ENCODE results near the gene C7orf33.
"Not testable (repeated sequence)": the region's sequence is repeated elsewhere in the genome, so short reads cannot be mapped to it uniquely, and the experiment has no call there.

C7orf33 gene

GRCh38 chr7:148566736-148567135 is 23.8 kb upstream of the C7orf33 start:
- Histone ChIP-seq H3K4me3 (ENCODE audit: low read length) (no peak overlapping the region), H3K27me3 (ENCODE audit: insufficient read depth, low read length) (peaks cover 5% of the 10 kb centered on the region), H3K9me3 (ENCODE audit: low read length) (no peaks in the 10 kb centered on the region), H3K4me1 (ENCODE audit: insufficient read depth, low read length) (no peaks in the 10 kb centered on the region), H2AFZ (ENCODE audit: low read depth, low read length) (no peak overlapping the region), H3K36me3 (ENCODE audit: insufficient read depth, low read length) (no peaks in the 10 kb centered on the region)

DNA sequence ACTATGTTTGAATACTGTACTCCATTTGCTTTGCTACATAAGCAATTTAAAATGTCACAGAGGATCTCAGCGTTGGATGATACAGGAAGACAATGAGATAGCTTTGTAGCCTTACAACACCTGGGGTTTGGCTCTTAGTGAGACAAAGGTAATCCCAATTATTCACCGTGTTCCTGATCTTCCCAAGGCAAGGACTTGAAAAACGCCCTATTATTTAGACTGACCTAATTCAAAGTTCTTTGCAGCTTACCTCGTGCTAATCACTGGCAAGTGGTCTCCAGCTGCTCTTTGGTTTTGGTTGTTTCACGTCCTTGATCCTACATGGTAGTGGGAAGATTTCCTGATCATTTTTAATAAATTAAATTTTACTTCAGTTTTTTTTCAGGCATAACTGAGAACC is 23.0 kb upstream of the C7orf33 start:
- no peak overlapping the region for H2AFZ ChIP-seq (ENCODE audit: low read depth, low read length)
- H3K27me3 ChIP-seq (ENCODE audit: insufficient read depth, low read length): peaks cover 2% of the 10 kb centered on the region
- H3K36me3 ChIP-seq (ENCODE audit: insufficient read depth, low read length): no peaks in the 10 kb centered on the region
- H3K9me3 ChIP-seq (ENCODE audit: low read length): no peaks in the 10 kb centered on the region
- H3K4me3 ChIP-seq (ENCODE audit: low read length): no peak overlapping the region
- H3K4me1 ChIP-seq (ENCODE audit: insufficient read depth, low read length): no peaks in the 10 kb centered on the region

- no peaks in the 10 kb centered on the region for H3K9me3 ChIP-seq (ENCODE audit: low read length)
- H2AFZ ChIP-seq (ENCODE audit: low read depth, low read length): no peak overlapping the region
- H3K27me3 ChIP-seq (ENCODE audit: insufficient read depth, low read length): peaks cover 2% of the 10 kb centered on the region
- H3K36me3 ChIP-seq (ENCODE audit: insufficient read depth, low read length): no peaks in the 10 kb centered on the region
- no peaks in the 10 kb centered on the region for H3K4me1 ChIP-seq (ENCODE audit: insufficient read depth, low read length)
- no peak overlapping the region for H3K4me3 ChIP-seq (ENCODE audit: low read length)
These were observed 20.1 kb upstream of the C7orf33 start for GRCh38 chr7:148570510-148570909.

DNA sequence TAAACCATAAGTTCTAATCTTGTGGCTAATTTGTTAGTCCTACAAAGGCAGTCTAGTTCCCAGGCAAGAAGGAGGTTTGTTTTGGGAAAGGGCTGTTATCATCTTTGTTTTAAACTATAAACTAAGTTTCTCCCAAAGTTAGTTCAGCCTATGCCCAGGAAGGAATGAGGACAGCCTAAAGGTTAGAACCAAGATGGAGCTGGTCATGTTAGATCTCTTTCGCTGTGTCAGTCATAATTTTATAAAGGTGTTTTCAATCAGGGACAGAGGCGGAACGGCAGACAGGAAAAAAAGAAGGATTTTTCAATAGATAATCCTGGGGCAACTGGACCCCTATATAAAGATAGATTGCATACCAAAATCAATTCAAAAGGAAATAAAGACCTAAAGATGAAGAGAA is 19.6 kb upstream of the C7orf33 start:
- not testable (repeated sequence) for H3K4me1 ChIP-seq (ENCODE audit: insufficient read depth, low read length); H2AFZ ChIP-seq (ENCODE audit: low read depth, low read length); H3K36me3 ChIP-seq (ENCODE audit: insufficient read depth, low read length); H3K4me3 ChIP-seq (ENCODE audit: low read length); H3K27me3 ChIP-seq (ENCODE audit: insufficient read depth, low read length); H3K9me3 ChIP-seq (ENCODE audit: low read length)

- Histone ChIP-seq H2AFZ (ENCODE audit: low read depth, low read length) (no peak overlapping the region), H3K27me3 (ENCODE audit: insufficient read depth, low read length) (peaks cover 2% of the 10 kb centered on the region), H3K4me1 (ENCODE audit: insufficient read depth, low read length) (no peaks in the 10 kb centered on the region), H3K36me3 (ENCODE audit: insufficient read depth, low read length) (no peaks in the 10 kb centered on the region), H3K9me3 (ENCODE audit: low read length) (no peaks in the 10 kb centered on the region), H3K4me3 (ENCODE audit: low read length) (no peak overlapping the region)
These were observed 19.2 kb upstream of the C7orf33 start for GRCh38 chr7:148571381-148571780.

DNA sequence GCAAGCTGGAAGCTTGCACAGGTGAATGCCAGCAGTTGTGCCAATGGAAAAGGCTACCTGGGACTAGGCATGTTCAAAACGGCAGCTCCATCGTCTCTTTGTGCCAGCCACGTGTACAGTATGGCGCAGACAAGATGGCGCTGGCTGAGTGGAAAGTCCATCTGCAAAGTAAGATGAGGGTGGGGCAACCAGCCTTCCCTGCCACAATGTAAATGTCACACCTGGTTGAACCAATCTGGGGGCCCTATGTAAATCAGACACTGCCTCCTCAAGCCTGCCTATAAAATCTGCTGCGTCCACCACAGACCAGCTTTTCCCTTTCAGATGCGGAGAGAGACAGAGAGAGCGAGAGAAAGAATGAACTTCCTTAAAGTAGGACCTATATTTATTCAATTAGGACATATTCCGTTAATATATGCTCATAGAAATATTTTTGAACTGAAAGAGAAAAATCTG is 18.5 kb upstream of the C7orf33 start:
- Histone ChIP-seq H3K4me3 (ENCODE audit: low read length) (no peak overlapping the region), H3K36me3 (ENCODE audit: insufficient read depth, low read length) (no peaks in the 10 kb centered on the region), H3K4me1 (ENCODE audit: insufficient read depth, low read length) (no peaks in the 10 kb centered on the region), H3K27me3 (ENCODE audit: insufficient read depth, low read length) (peaks cover 2% of the 10 kb centered on the region), H2AFZ (ENCODE audit: low read depth, low read length) (no peak overlapping the region), H3K9me3 (ENCODE audit: low read length) (no peaks in the 10 kb centered on the region)

DNA sequence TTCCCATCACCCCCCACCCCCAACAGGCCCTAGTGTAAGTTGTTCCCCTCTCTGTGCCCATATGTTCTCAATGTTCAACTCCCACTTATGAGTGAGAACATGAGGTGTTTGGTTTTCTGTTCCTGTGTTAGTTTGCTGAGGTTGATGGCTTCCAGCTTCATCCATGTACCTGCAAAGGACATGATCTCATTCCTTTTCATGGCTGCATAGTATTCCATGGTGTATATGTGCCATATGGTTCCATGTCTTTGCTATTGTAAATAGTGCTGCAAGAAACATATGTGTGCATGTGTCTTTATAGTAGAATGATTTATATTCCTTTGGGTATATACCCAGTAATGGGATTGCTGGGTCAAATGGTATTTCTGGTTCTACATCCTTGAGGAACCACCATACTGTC is 17.0 kb upstream of the C7orf33 start:
- not testable (repeated sequence) for H3K4me3 ChIP-seq (ENCODE audit: low read length); H3K9me3 ChIP-seq (ENCODE audit: low read length); H2AFZ ChIP-seq (ENCODE audit: low read depth, low read length); H3K27me3 ChIP-seq (ENCODE audit: insufficient read depth, low read length); H3K36me3 ChIP-seq (ENCODE audit: insufficient read depth, low read length); H3K4me1 ChIP-seq (ENCODE audit: insufficient read depth, low read length)

GRCh38 chr7:148575640-148576411 is 14.7 kb upstream of the C7orf33 start:
- Histone ChIP-seq H3K9me3 (ENCODE audit: low read length) (no peaks in the 10 kb centered on the region), H3K36me3 (ENCODE audit: insufficient read depth, low read length) (no peaks in the 10 kb centered on the region), H3K4me3 (ENCODE audit: low read length) (no peak overlapping the region), H3K4me1 (ENCODE audit: insufficient read depth, low read length) (no peaks in the 10 kb centered on the region), H2AFZ (ENCODE audit: low read depth, low read length) (no peak overlapping the region), H3K27me3 (ENCODE audit: insufficient read depth, low read length) (peaks cover 2% of the 10 kb centered on the region)

- Histone ChIP-seq H3K4me3 (ENCODE audit: low read length) (no peak overlapping the region), H3K27me3 (ENCODE audit: insufficient read depth, low read length) (no peaks in the 10 kb centered on the region), H3K9me3 (ENCODE audit: low read length) (no peaks in the 10 kb centered on the region), H3K4me1 (ENCODE audit: insufficient read depth, low read length) (no peaks in the 10 kb centered on the region), H2AFZ (ENCODE audit: low read depth, low read length) (no peak overlapping the region), H3K36me3 (ENCODE audit: insufficient read depth, low read length) (no peaks in the 10 kb centered on the region)
These were observed 11.2 kb upstream of the C7orf33 start for GRCh38 chr7:148579366-148579765.

- Histone ChIP-seq H3K4me1 (ENCODE audit: insufficient read depth, low read length) (no peaks in the 10 kb centered on the region), H3K27me3 (ENCODE audit: insufficient read depth, low read length) (no peaks in the 10 kb centered on the region), H2AFZ (ENCODE audit: low read depth, low read length) (no peak overlapping the region)
These were observed 10.1 kb upstream of the C7orf33 start for GRCh38 chr7:148580446-148580845.

DNA sequence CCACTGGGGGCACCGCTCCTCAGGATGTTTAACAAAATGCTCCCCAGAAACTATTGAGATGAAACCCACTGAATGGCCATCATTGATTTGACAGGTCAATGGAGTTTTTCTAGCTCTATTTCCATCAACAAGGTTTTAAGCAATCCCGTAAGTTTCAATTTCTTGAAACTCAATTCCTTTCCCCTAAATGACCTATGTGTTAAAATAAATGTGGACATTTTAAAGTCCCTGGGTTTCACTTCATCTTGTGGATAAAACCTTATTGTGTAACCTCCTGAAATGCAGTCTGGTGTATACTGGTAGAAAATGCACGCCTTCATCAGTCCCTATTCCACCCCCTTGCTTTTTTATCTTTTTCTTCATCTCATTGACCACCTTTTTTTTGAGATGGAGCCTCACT is 8.9 kb upstream of the C7orf33 start:
- Histone ChIP-seq H3K36me3 (ENCODE audit: insufficient read depth, low read length) (no peaks in the 10 kb centered on the region), H3K4me3 (ENCODE audit: low read length) (no peak overlapping the region), H3K9me3 (ENCODE audit: low read length) (no peaks in the 10 kb centered on the region), H3K27me3 (ENCODE audit: insufficient read depth, low read length) (no peaks in the 10 kb centered on the region), H2AFZ (ENCODE audit: low read depth, low read length) (no peak overlapping the region), H3K4me1 (ENCODE audit: insufficient read depth, low read length) (no peaks in the 10 kb centered on the region)

More at GRCh38 chr7:148580446-148580845, 10.1 kb upstream of the C7orf33 start:
- no peaks in the 10 kb centered on the region for H3K36me3 ChIP-seq (ENCODE audit: insufficient read depth, low read length)
- H3K9me3 ChIP-seq (ENCODE audit: low read length): no peaks in the 10 kb centered on the region
- no peak overlapping the region for H3K4me3 ChIP-seq (ENCODE audit: low read length)

DNA sequence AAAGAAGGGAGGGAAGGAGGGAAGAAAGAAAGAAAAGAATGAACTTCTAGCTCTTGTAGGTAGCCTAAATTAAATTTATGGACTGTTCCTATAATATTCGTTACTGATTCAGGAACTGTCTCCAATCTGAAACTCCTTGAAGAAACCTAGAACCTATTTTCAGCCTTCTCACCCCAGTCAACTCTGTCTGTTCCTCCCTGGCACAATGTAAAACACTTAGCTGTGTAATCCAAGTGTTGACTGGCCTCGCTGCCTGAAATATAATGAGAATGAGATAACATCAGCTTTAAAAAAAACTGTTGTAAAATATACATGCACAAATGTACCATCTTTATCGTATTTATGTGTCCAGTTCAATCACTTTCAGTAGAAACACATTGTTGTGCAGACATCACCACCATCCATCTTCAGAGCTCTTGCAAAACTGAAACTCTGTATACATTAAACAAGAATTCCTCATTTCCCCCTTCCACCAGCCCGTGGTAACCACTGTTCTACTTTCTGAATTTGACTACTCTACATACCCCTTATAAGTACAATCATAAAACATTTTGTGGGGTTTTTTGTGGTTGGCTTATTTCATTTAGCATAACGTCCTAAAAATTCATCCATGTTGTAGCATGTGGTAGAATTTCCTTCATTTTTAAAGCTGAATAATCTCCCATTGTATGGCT is 6.3 kb upstream of the C7orf33 start:
- Histone ChIP-seq H3K4me3 (ENCODE audit: low read length) (no peak overlapping the region), H3K36me3 (ENCODE audit: insufficient read depth, low read length) (no peaks in the 10 kb centered on the region), H2AFZ (ENCODE audit: low read depth, low read length) (no peak overlapping the region), H3K9me3 (ENCODE audit: low read length) (no peaks in the 10 kb centered on the region), H3K27me3 (ENCODE audit: insufficient read depth, low read length) (no peaks in the 10 kb centered on the region), H3K4me1 (ENCODE audit: insufficient read depth, low read length) (peaks cover 14% of the 10 kb centered on the region)

DNA sequence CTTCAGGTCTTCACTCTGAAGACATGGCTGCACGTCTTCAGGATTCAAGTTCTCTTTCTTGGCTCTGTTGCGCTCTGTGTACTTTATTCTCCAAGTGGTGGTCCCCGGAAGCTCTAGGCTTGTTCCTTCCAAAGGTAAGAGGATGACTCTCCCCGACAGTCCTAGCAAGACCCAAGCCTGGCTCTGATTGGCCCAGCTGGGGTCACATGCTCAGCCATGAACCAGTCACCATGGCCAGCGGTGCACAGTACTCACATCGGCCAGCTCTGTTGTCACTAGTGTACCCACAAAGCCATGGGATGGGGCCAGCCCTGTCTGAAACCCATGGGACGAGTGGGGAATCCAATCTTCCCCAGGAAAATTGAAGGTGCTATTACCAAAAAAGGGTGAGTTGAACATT is 5.2 kb upstream of the C7orf33 start:
- H3K36me3 ChIP-seq (ENCODE audit: insufficient read depth, low read length): no peaks in the 10 kb centered on the region
- H3K4me3 ChIP-seq (ENCODE audit: low read length): no peak overlapping the region
- peaks cover 14% of the 10 kb centered on the region for H3K4me1 ChIP-seq (ENCODE audit: insufficient read depth, low read length)
- no peak overlapping the region for H2AFZ ChIP-seq (ENCODE audit: low read depth, low read length)
- no peaks in the 10 kb centered on the region for H3K27me3 ChIP-seq (ENCODE audit: insufficient read depth, low read length)
- no peaks in the 10 kb centered on the region for H3K9me3 ChIP-seq (ENCODE audit: low read length)

Data from neuron (in vitro differentiated cells).